PFSK-1 (cell line): ENCODE measurements around the gene THSD8.

Source experiments
- POLR2AphosphoS5 ChIP-seq: IDR thresholded peaks from 2 replicates; pipeline ENCODE4 v1.6.1; 2012; ENCODE audit warnings: low read depth, mild to moderate bottlenecking, control low read depth, low read length, moderate library complexity
- SIN3A ChIP-seq: IDR thresholded peaks from 2 replicates; pipeline ENCODE4 v1.6.1; 2012; ENCODE audit warnings: mild to moderate bottlenecking, low read length, moderate library complexity, borderline replicate concordance; ENCODE audit not compliant: insufficient read depth
- TAF1 ChIP-seq: IDR thresholded peaks from 2 replicates; pipeline ENCODE4 v1.6.1; 2012; ENCODE audit warnings: low read length, control low read depth, borderline replicate concordance; ENCODE audit not compliant: insufficient read depth

DNA sequence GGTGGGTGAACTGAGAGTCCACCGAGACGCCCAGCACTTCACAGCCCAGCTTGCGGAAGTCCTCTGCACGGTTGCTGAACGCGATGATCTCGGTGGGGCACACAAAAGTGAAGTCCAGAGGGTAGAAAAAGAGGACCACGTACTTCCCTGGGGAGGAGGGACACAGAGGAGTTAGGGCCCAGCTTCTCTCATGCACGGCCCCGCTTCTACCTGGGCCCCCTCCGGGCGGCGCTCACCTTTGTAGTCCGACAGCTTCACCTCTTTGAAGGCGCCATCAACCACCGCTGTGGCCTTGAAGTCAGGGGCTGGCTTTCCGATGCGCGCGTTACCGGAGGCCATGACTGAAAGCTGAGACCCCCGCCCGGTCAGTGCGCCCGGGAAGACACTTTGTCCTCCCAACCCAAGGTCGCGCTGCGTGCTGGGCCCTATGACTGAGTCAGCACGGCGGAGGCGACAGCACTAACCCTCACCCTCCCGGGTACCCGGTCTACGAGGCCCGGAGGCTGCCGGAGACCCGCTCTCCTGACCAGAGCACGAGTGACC lies 875 bp upstream of the THSD8 start:
- TF ChIP-seq TAF1 (no peak), SIN3A (no peak), POLR2AphosphoS5 (no peak)
